Testis (tissue), 2 donors: ENCODE measurements around the gene SULT2B1.

ENCODE experiments used
- CTCF ChIP-seq, 3 experiments: fragments of 450-650 bp in 2 of 3; fragments of 200-600 bp in 1 of 3; sonication (generic) in 1 of 3; IDR thresholded peaks; one replicate each; pipeline ENCODE4 v1.5.1; 2016 to 2019; ENCODE audit warnings: antibody characterized with exemption in 3 of 3, mild to moderate bottlenecking in 2 of 3, moderate library complexity in 1 of 3
- POLR2A ChIP-seq: fragments of 450-650 bp; IDR thresholded peaks from one replicate; pipeline ENCODE4 v1.6.1; 2017; ENCODE audit warnings: antibody characterized with exemption, mild to moderate bottlenecking, moderate library complexity

GRCh38 chr19:48537541-48537940 is 14.4 kb upstream of the SULT2B1 start:
- no peak for TF ChIP-seq CTCF (IDR thresholded peaks at IDR 0.05)
- TF ChIP-seq POLR2A: no peak
